Right renal pelvis (tissue), 4 donors: ENCODE data around the gene GPR149. TPM values are rescaled to one million over a fixed set of nuclear protein-coding genes. Genes with fewer than 3 reads are reported as not detected.
A peak's percentile ranks its signal among the peaks of the same experiment; 100 is the strongest.
"Not testable (repeated sequence)": the region's sequence is repeated elsewhere in the genome, so short reads cannot be mapped to it uniquely, and the experiment has no call there.

Experiments used
- DNase-seq, 4 donors: peaks; one replicate each; pipeline ENCODE4 v3.0.0-alpha.2; 2013; ENCODE audit warnings: low read depth in 4 of 4, low spot score in 3 of 4, missing footprints in 1 of 4
- polyA plus RNA-seq, 4 donors: library from polyadenylated mRNA; unstranded; fragments of 120-200 nt; gene quantifications; one replicate each; pipeline ENCODE4 v1.2.1, GENCODE V29; 2013; ENCODE audit not compliant: insufficient read length in 4 of 4

Gene GPR149
- polyA plus RNA-seq, result not detected

- DNase-seq, result no peak
Observed at GRCh38 chr3:154430014-154430413, at the start of gene GPR149. GPR149 (minus strand) TSS chr3:154430190; CDS start chr3:154429615, 575 bp downstream.

- no peak for DNase-seq
Observed at GRCh38 chr3:154473769-154474168, 43.8 kb upstream of the GPR149 start.

GRCh38 chr3:154469585-154469984 lies 39.6 kb upstream of the GPR149 start:
- DNase-seq, result no peak

- DNase-seq, result no peak
Observed at GRCh38 chr3:154464440-154465190, 34.6 kb upstream of the GPR149 start.

- no peak for DNase-seq
Observed at GRCh38 chr3:154458560-154458959, 28.6 kb upstream of the GPR149 start.

GRCh38 chr3:154439081-154439480 lies 9.1 kb upstream of the GPR149 start:
- DNase-seq, result not testable (repeated sequence)

- no peak for DNase-seq
Observed at GRCh38 chr3:154431043-154431442, 1.1 kb upstream of the GPR149 start.

GRCh38 chr3:154428286-154429206 lies 1.4 kb downstream of the GPR149 start:
- DNase-seq, result peak in 1 of 4 donors; percentile 1

GRCh38 chr3:154427685-154428285 lies 2.2 kb downstream of the GPR149 start:
- no peak for DNase-seq

- no peak for DNase-seq
Observed at GRCh38 chr3:154422694-154423093, 7.3 kb downstream of the GPR149 start.

GRCh38 chr3:154421083-154421482 lies 8.9 kb downstream of the GPR149 start:
- peak in 2 of 4 donors; percentile 20 to 24 for DNase-seq

GRCh38 chr3:154398084-154398967 lies 31.7 kb downstream of the GPR149 start:
- no peak for DNase-seq

- DNase-seq, result no peak
Observed at GRCh38 chr3:154389861-154390260, 40.1 kb downstream of the GPR149 start.

- DNase-seq, result no peak
Observed at GRCh38 chr3:154384479-154384878, 45.5 kb downstream of the GPR149 start.

GRCh38 chr3:154378311-154378710 lies 51.7 kb downstream of the GPR149 start:
- no peak for DNase-seq

GRCh38 chr3:154367221-154367620 lies 62.8 kb downstream of the GPR149 start:
- DNase-seq, result no peak

GRCh38 chr3:154364849-154365248 lies 65.1 kb downstream of the GPR149 start:
- DNase-seq, result no peak

GRCh38 chr3:154361099-154361498 lies 68.9 kb downstream of the GPR149 start:
- no peak for DNase-seq

GRCh38 chr3:154356009-154356408 lies 74.0 kb downstream of the GPR149 start:
- no peak for DNase-seq

GRCh38 chr3:154349223-154349622 lies 80.8 kb downstream of the GPR149 start:
- DNase-seq, result no peak
